PFSK-1 (cell line): ENCODE data around the gene FBLN5.

Experiments used
- FOXP2 ChIP-seq: optimal IDR thresholded peaks from 2 replicates; pipeline ENCODE3; 2011; ENCODE audit warnings: borderline replicate concordance, control low read depth, inconsistent platforms; ENCODE audit not compliant: insufficient read depth; ENCODE audit errors: extremely low read length, extremely low read depth
- POLR2AphosphoS5 ChIP-seq: IDR thresholded peaks from 2 replicates; pipeline ENCODE4 v1.6.1; 2012; ENCODE audit warnings: low read depth, mild to moderate bottlenecking, control low read depth, low read length, moderate library complexity
- SIN3A ChIP-seq: IDR thresholded peaks from 2 replicates; pipeline ENCODE4 v1.6.1; 2012; ENCODE audit warnings: mild to moderate bottlenecking, low read length, moderate library complexity, borderline replicate concordance; ENCODE audit not compliant: insufficient read depth
- TAF1 ChIP-seq: IDR thresholded peaks from 2 replicates; pipeline ENCODE4 v1.6.1; 2012; ENCODE audit warnings: low read length, control low read depth, borderline replicate concordance; ENCODE audit not compliant: insufficient read depth
- TF ChIP-seq, protein P1 (sequence below), 2 experiments: IDR thresholded peaks; 2 replicates each; pipeline versions ENCODE4 v1.6.1 to v1.8.0; 2011 to 2012; ENCODE audit warnings: low read depth in 2 of 2, low read length in 2 of 2, control low read depth in 1 of 2, inconsistent platforms in 1 of 2, mild to moderate bottlenecking in 1 of 2, moderate library complexity in 1 of 2; ENCODE audit not compliant: insufficient read depth in 1 of 2

The FBLN5 gene

DNA sequence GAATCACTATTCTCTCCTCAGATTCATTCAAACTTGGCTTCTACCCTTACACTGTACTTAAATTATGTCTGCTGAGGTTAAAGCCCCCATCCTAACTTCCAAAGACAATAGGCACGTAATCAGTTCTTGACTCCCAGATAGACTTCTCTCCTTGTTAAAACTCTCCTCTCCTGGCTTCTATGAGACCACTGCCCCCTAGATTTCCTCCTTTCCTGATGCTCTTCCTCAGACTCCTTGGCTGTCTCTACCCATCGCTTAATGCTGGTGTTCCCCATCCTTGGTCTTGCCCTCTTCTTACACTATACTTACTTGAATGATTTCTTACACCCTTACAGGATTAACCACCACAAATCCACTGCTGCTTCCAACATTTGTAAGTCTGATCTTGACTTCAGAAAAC lies 112.9 kb downstream of the FBLN5 start:
- TF ChIP-seq FOXP2 (no peak), TAF1 (no peak), SIN3A (no peak), POLR2AphosphoS5 (no peak)
- TF ChIP-seq, protein P1, sequence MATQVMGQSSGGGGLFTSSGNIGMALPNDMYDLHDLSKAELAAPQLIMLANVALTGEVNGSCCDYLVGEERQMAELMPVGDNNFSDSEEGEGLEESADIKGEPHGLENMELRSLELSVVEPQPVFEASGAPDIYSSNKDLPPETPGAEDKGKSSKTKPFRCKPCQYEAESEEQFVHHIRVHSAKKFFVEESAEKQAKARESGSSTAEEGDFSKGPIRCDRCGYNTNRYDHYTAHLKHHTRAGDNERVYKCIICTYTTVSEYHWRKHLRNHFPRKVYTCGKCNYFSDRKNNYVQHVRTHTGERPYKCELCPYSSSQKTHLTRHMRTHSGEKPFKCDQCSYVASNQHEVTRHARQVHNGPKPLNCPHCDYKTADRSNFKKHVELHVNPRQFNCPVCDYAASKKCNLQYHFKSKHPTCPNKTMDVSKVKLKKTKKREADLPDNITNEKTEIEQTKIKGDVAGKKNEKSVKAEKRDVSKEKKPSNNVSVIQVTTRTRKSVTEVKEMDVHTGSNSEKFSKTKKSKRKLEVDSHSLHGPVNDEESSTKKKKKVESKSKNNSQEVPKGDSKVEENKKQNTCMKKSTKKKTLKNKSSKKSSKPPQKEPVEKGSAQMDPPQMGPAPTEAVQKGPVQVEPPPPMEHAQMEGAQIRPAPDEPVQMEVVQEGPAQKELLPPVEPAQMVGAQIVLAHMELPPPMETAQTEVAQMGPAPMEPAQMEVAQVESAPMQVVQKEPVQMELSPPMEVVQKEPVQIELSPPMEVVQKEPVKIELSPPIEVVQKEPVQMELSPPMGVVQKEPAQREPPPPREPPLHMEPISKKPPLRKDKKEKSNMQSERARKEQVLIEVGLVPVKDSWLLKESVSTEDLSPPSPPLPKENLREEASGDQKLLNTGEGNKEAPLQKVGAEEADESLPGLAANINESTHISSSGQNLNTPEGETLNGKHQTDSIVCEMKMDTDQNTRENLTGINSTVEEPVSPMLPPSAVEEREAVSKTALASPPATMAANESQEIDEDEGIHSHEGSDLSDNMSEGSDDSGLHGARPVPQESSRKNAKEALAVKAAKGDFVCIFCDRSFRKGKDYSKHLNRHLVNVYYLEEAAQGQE (IDR thresholded peaks at IDR 0.05; ENCODE audit: insufficient read depth in 1 of 2, low read depth in 2 of 2, low read length in 2 of 2), result no peak

DNA sequence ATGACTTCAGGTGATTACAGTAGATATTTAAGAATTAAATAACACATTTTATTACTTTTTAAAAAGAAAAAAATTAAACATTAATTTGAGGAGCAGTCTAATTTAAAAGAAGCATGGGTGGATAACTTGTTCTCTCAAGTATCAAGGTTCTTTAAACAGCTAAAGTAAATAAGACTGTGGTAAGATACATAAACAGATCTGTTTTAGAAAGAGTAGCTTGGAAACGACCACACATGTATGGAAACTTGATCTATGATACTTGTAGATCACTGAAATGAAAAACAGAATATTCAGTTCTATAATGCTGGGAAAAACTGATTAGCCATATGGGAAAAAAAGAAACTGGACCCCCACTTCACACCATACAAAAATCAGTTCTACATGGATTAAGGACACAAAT lies 116.2 kb downstream of the FBLN5 start:
- TF ChIP-seq SIN3A, result no peak

DNA sequence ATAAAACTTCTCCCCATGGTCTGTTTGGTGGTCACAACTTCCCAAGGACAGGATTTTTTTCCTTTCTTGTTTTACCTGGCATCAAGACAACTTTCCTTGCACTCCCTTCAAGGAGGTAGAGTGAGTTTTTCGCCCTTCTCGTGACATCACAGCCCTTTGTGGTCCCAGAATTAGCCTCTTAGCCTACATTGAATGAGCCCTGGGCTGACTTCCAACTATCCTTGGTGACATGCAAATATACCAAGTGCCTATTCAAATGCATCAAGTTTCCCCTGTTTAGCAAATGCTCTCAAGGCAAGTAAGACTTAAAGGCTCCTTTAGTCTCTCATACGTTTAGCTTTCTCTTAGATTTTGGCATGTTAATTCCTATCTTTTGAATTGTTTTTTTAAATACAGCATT lies 116.7 kb downstream of the FBLN5 start:
- TF ChIP-seq TAF1 (no peak), POLR2AphosphoS5 (no peak), SIN3A (no peak)
- TF ChIP-seq, protein P1 (IDR thresholded peaks at IDR 0.05; ENCODE audit: insufficient read depth in 1 of 2, low read depth in 2 of 2, low read length in 2 of 2), result no peak

DNA sequence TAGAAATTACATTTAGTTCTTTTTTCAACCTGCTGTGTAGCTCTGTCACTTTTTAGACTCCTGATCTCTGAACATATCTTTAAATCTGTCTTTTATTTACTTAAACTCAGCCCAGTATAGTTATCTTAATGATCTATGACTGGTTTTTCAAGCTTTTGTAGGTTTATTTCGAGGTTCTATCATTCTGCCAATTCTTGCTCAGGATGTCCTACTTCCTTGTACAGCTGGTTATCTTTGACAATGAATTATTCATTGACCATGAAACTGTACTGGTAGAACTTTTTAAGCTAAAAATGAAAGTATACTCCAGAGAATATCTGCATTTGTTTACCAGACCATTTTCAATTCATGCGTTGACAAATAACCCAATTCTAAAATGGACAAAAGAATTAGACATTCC lies 118.0 kb downstream of the FBLN5 start:
- no peak for TF ChIP-seq TAF1
- TF ChIP-seq, protein P1 (IDR thresholded peaks at IDR 0.05; ENCODE audit: insufficient read depth in 1 of 2, low read depth in 2 of 2, low read length in 2 of 2), result no peak
- no peak for TF ChIP-seq POLR2AphosphoS5
- no peak for TF ChIP-seq SIN3A
- no peak for TF ChIP-seq FOXP2

DNA sequence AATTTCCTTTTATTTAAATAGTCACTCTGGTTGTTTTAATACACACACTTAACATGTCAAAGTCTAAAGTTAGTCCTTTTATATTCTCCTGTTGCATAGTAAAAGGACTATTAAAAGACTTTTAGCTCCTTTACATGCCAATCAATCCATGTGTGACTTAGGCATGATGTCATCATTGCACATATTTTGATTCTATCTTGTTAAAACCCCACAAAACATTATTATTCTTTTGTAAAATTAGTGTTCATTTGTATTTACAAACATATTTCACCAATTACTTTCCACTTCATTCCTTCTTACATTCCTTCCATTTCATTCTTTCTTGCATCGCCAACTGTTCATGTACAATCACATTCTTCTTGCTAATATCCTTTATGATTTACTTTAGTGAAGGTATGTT lies 119.7 kb downstream of the FBLN5 start:
- TF ChIP-seq TAF1 (no peak), FOXP2 (no peak), SIN3A (no peak), POLR2AphosphoS5 (no peak)
- TF ChIP-seq, protein P1 (IDR thresholded peaks at IDR 0.05; ENCODE audit: insufficient read depth in 1 of 2, low read depth in 2 of 2, low read length in 2 of 2), result no peak
